DMS153 treated with DMSO at 0.1 percent for 48 hours (cell line): ENCODE measurements around the gene GGA3.
"Not testable (repeated sequence)": the region's sequence is repeated elsewhere in the genome, so short reads cannot be mapped to it uniquely, and the experiment has no call there.

Experiments used
- DNase-seq: peaks from one replicate; lab custom pipeline; 2025; ENCODE audit not compliant: unreplicated experiment; lab: John Stamatoyannopoulos, UW

Gene GGA3

GRCh38 chr17:75272848-75273184 lies 11.4 kb upstream of the GGA3 start:
- no peak for DNase-seq

GRCh38 chr17:75271955-75272847 lies 10.8 kb upstream of the GGA3 start:
- DNase-seq, result no peak

- DNase-seq, result peak; percentile 58
Observed at GRCh38 chr17:75271233-75271954, 10.0 kb upstream of the GGA3 start.

GRCh38 chr17:75270966-75271232 lies 9.5 kb upstream of the GGA3 start, which contains the start of gene MIF4GD:
MIF4GD (minus strand) TSS chr17:75271231; CDS start chr17:75270195, 1,036 bp downstream.
- no peak for DNase-seq

GRCh38 chr17:75270218-75270965 lies 9.0 kb upstream of the GGA3 start:
- peak; percentile 61 for DNase-seq

GRCh38 chr17:75269844-75270217 lies 8.4 kb upstream of the GGA3 start:
- no peak for DNase-seq

GRCh38 chr17:75267411-75268232 lies 6.2 kb upstream of the GGA3 start:
- peak; percentile 20 for DNase-seq

- no peak for DNase-seq
Observed at GRCh38 chr17:75267153-75267410, 5.7 kb upstream of the GGA3 start.

- DNase-seq, result no peak
Observed at GRCh38 chr17:75266316-75267152, 5.1 kb upstream of the GGA3 start.

GRCh38 chr17:75265614-75266315 lies 4.4 kb upstream of the GGA3 start:
- DNase-seq, result no peak

GRCh38 chr17:75263055-75263454 lies 1.6 kb upstream of the GGA3 start:
- DNase-seq, result no peak

- DNase-seq, result no peak
Observed at GRCh38 chr17:75262112-75262606, 753 bp upstream of the GGA3 start.

GRCh38 chr17:75260641-75261335 lies 618 bp downstream of the GGA3 start:
- no peak for DNase-seq

GRCh38 chr17:75257228-75257627 lies 4.2 kb downstream of the GGA3 start:
- not testable (repeated sequence) for DNase-seq

- not testable (repeated sequence) for DNase-seq
Observed at GRCh38 chr17:75255954-75256698, 5.3 kb downstream of the GGA3 start.

- no peak for DNase-seq
Observed at GRCh38 chr17:75252039-75252816, 9.2 kb downstream of the GGA3 start.

GRCh38 chr17:75250009-75250471 lies 11.4 kb downstream of the GGA3 start:
- DNase-seq, result no peak
